ENCODE data around the gene ADAM10. TPM values are rescaled to one million over a fixed set of nuclear protein-coding genes. Genes with fewer than 3 reads are reported as not detected.

The ADAM10 gene
- total and polyA plus RNA-seq, 2 donors (not counting 1 experiment from before 2014, with no cell fraction given): 18.8 to 138 TPM

GRCh38 chr15:58553365-58553918 is 196.1 kb downstream of the ADAM10 start:
- ChIA-PET POLR2A (no interaction called here), CTCF (no interaction called here)
- TF ChIP-seq EZH2 (IDR thresholded peaks at IDR 0.05; ENCODE audit: borderline replicate concordance, insufficient read depth, low read depth, low read length, poor library complexity, severe bottlenecking): no peak
- TF ChIP-seq CTCF (IDR thresholded peaks at IDR 0.05): no peak
- Histone ChIP-seq H3K79me2 (ENCODE audit: control insufficient read depth, insufficient read depth, low read length) (no peaks in the 10 kb centered on the region), H3K4me3 (ENCODE audit: control extremely low read depth in 1 of 5, extremely low read depth in 1 of 5, insufficient read depth in 1 of 5, low read depth in 2 of 5, low read length in 4 of 5) (no peak overlapping the region), H3K4me2 (replicated peaks; ENCODE audit: low read depth, low read length, poor library complexity, severe bottlenecking) (no peak overlapping the region), H3K9ac (ENCODE audit: low read length) (no peak overlapping the region), H2AFZ (ENCODE audit: insufficient read depth, low read depth, low read length, poor library complexity, severe bottlenecking) (no peak overlapping the region), H3K27ac (ENCODE audit: low read length in 2 of 2) (no peak overlapping the region), H3K36me3 (replicated peaks in 1 of 2; ENCODE audit: control extremely low read depth in 1 of 2, control insufficient read depth in 1 of 2, extremely low read depth in 1 of 2, insufficient read depth in 2 of 2, low read length in 1 of 2) (no peaks in the 10 kb centered on the region), H4K20me1 (ENCODE audit: control insufficient read depth, insufficient read depth, low read length, poor library complexity, severe bottlenecking) (no peaks in the 10 kb centered on the region), H3K9me3 (ENCODE audit: control extremely low read depth in 1 of 3, control insufficient read depth in 2 of 3, insufficient read depth in 1 of 3, low read length in 2 of 3) (no peaks in the 10 kb centered on the region), H3K4me1 (ENCODE audit: control insufficient read depth in 2 of 2, insufficient read depth in 2 of 2, low read length in 2 of 2) (peaks cover 0 to 4% of the 10 kb centered on the region in 2 donors), H3K27me3 (replicated peaks in 1 of 4; ENCODE audit: control extremely low read depth in 1 of 4, control insufficient read depth in 3 of 4, insufficient read depth in 4 of 4, low read length in 3 of 4) (peaks cover 0 to 6% (median 3%) of the 10 kb centered on the region in 4 experiments)
- Mint-ChIP-seq H3K9me3 (ENCODE audit: insufficient read depth) (no peaks in the 10 kb centered on the region), H3K4me1 (peaks cover 6% of the 10 kb centered on the region), H3K27ac (no peak overlapping the region), H3K27me3 (peaks cover 28% of the 10 kb centered on the region), H3K4me3 (no peak overlapping the region)
- ATAC-seq (ENCODE audit: low read depth) (no peak), DNase-seq (no peak)
- intact Hi-C loops (cut with micrococcal nuclease): no loop called here
- 84% methylated on average over 7 of the region's 10 CpGs for WGBS (ENCODE audit: insufficient coverage)

- 94% methylated on average over 19 of the region's 24 CpGs for WGBS (ENCODE audit: insufficient coverage)
- Histone ChIP-seq H3K27me3 (replicated peaks in 1 of 4; ENCODE audit: control extremely low read depth in 1 of 4, control insufficient read depth in 3 of 4, insufficient read depth in 4 of 4, low read length in 3 of 4) (peaks cover 0 to 6% (median 3%) of the 10 kb centered on the region in 4 experiments), H2AFZ (ENCODE audit: insufficient read depth, low read depth, low read length, poor library complexity, severe bottlenecking) (no peak overlapping the region), H3K9me3 (ENCODE audit: control extremely low read depth in 1 of 3, control insufficient read depth in 2 of 3, insufficient read depth in 1 of 3, low read length in 2 of 3) (no peaks in the 10 kb centered on the region), H3K36me3 (replicated peaks in 1 of 2; ENCODE audit: control extremely low read depth in 1 of 2, control insufficient read depth in 1 of 2, extremely low read depth in 1 of 2, insufficient read depth in 2 of 2, low read length in 1 of 2) (no peaks in the 10 kb centered on the region), H3K4me2 (replicated peaks; ENCODE audit: low read depth, low read length, poor library complexity, severe bottlenecking) (no peak overlapping the region), H3K4me1 (ENCODE audit: control insufficient read depth in 2 of 2, insufficient read depth in 2 of 2, low read length in 2 of 2) (peaks cover 0 to 4% of the 10 kb centered on the region in 2 donors), H3K79me2 (ENCODE audit: control insufficient read depth, insufficient read depth, low read length) (no peaks in the 10 kb centered on the region), H3K4me3 (ENCODE audit: control extremely low read depth in 1 of 5, extremely low read depth in 1 of 5, insufficient read depth in 1 of 5, low read depth in 2 of 5, low read length in 4 of 5) (no peak overlapping the region), H4K20me1 (ENCODE audit: control insufficient read depth, insufficient read depth, low read length, poor library complexity, severe bottlenecking) (no peaks in the 10 kb centered on the region), H3K9ac (ENCODE audit: low read length) (no peak overlapping the region), H3K27ac (ENCODE audit: low read length in 2 of 2) (no peak overlapping the region)
- Mint-ChIP-seq H3K9me3 (ENCODE audit: insufficient read depth) (no peaks in the 10 kb centered on the region), H3K4me3 (no peak overlapping the region), H3K27me3 (peaks cover 28% of the 10 kb centered on the region), H3K27ac (no peak overlapping the region), H3K4me1 (peaks cover 6% of the 10 kb centered on the region)
- DNase-seq: no peak
- CTCF ChIA-PET: no interaction called here
- intact Hi-C loops (cut with micrococcal nuclease): no loop called here
- no peak for TF ChIP-seq CTCF (IDR thresholded peaks at IDR 0.05)
- no peak for TF ChIP-seq EZH2 (IDR thresholded peaks at IDR 0.05; ENCODE audit: borderline replicate concordance, insufficient read depth, low read depth, low read length, poor library complexity, severe bottlenecking)
- no peak for ATAC-seq (ENCODE audit: low read depth)
- POLR2A ChIA-PET: no interaction called here
These were observed 196.8 kb downstream of the ADAM10 start for GRCh38 chr15:58552505-58553364.
